DMS 273 (cell line): Measurements from ENCODE around the gene DMXL1.

Experiments used
- DNase-seq: peaks from one replicate; lab custom pipeline; 2025; ENCODE audit not compliant: unreplicated experiment; lab: John Stamatoyannopoulos, UW

Gene DMXL1, protein sequence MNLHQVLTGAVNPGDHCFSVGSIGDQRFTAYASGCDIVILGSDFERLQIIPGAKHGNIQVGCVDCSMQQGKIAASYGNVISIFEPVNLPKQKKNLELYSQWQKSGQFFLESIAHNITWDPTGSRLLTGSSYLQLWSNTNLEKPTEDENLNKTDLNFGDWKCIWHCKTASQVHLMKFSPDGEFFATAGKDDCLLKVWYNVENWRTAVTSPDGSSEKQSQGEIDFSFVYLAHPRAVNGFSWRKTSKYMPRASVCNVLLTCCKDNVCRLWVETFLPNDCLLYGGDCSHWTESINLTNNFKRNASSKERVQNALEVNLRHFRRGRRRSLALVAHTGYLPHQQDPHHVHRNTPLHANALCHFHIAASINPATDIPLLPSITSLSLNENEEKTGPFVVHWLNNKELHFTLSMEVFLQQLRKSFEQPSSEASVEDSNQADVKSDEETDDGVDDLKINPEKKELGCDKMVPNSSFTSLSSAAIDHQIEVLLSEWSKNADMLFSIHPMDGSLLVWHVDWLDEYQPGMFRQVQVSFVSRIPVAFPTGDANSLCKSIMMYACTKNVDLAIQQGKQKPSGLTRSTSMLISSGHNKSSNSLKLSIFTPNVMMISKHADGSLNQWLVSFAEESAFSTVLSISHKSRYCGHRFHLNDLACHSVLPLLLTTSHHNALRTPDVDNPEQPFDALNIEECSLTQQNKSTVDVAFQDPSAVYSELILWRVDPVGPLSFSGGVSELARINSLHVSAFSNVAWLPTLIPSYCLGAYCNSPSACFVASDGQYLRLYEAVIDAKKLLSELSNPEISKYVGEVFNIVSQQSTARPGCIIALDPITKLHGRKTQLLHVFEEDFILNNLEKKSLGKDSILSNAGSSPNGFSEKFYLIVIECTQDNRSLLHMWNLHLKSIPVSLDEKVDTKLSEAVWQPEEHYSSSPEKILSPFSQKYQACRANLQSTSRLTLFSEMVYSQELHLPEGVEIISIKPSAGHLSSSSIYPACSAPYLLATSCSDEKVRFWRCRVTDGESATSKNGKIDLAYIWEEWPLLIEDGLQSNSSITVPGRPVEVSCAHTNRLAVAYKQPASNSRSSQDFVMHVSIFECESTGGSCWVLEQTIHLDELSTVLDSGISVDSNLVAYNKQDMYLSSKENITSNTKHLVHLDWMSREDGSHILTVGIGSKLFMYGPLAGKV (N-terminal part only)

GRCh38 chr5:119070828-119071560 lies at the start of gene DMXL1:
Gene DMXL1 (plus strand): TSS chr5:119071087. CDS start chr5:119071570, 483 bp downstream.
- DNase-seq = peak; percentile 99

DNA sequence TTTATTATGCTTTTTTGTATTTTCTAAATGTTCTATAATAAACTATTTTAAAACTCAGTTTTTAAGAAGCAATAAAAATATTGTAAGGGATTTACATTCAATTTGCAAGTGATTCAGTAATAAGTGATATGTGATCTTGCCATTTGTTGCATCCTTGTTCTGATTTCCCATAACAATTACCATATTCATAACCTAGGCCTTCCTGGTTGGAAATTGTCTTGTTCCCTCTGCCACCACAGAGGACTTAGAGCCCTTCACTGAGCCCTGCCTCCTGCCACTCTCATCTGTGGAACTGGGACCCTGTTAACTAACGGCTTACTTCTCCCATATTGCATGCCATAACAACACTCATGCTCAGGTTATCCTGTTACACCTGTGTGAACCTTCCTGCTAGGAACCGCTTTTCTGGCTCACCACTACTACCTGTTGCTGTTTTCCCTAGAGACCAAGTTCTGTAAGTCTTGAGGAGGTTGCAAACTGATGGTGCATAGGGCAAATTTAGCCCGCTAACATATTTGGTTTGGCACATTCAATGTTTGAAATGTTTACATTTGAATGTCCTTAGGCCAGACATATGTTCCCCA lies 49.6 kb upstream of the DMXL1 start:
- no peak for DNase-seq

DNA sequence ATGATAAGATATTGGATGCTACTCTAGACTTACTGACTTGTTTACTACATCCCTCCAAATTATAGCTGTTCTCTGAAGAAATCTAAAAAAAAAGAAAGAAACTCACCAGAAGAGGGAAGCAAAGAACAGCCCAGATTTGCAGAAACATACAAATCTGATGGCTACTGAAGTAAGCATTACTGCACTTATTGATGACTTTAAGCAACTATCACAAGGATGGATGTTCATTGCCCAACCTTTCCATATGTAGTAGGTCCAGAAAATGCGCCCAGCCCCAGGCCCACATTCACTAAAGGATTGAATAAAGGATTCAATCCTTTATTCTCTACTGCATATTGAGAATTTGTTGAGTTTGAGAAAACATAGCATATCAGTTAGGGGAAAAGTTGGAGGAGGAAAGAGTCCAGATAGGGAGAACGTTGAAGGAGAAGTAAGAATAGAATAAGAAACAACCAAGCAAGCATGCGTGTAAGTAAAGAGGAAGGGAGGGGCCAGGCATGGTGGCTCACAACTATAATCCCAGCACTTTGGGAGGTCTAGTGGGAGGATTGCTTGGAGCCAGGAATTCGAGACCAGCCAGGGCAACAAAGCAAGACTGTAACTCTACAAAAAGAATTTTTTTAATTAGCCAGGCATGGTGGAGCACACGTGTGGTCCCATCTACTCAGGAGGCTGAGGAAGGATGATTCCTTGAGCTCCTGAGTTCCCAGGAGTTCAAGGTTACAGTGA lies 48.7 kb upstream of the DMXL1 start:
- peak; percentile 26 for DNase-seq

DNA sequence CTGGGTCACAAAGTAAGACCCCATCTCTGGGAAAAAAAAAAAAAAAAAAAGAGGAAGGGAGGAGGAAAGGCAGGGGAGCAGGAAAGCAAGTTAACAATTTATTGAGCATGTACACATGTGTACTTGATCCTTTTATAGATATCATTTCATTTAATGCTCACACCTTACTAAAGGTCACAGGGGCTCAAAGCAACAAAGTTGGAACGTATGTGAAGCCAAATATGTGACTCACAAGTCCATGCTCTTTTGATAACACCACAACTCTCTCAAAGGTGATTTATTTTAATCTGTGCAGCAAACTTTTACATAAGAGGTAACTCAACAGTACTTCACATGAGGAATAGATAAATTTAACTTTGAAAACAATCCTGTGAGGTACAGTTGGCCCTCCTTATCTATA lies 48.1 kb upstream of the DMXL1 start:
- DNase-seq = no peak

- no peak for DNase-seq
Observed at GRCh38 chr5:119028575-119028974, 42.3 kb upstream of the DMXL1 start.

- DNase-seq = no peak
Observed at GRCh38 chr5:119031011-119031886, 39.6 kb upstream of the DMXL1 start.

DNA sequence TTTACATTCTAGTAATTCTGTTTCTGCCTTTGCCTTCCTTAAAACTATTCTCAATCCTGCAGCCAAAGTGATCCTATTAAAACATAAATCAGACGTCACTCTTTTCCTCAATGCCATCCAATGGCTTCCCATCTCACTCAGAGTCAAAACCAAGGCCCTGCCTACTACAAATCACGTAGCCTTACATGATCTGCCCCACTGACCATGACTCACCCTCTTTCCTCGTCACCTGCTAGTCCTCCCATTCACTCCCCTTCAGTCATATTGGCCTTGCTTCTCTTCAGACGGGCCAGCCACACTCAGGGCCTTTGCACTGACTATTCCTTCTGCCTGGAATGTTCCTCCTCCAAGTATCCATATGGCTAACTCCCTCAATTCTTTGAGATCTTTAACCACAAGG lies 39.0 kb upstream of the DMXL1 start:
- no peak for DNase-seq

DNA sequence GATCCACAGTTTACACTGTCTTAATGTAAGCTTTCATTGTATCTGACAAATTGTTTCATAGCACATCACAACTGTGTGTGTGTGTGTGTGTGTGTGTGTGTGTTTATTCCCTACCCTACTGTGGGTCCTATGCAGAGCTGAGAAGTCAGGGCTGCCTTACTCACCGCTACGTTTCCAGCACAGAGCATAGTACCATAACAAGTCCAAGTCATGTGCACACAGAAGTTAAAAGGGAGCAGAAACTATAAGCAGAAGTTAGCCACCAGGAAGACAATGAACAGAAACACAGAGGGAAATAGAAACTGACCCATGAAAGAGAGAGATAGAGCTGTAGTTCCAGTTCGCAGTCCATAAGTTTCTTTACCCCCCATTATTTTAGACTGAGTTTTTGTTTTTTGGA lies 38.2 kb upstream of the DMXL1 start:
- no peak for DNase-seq

GRCh38 chr5:119033135-119033534 lies 37.8 kb upstream of the DMXL1 start:
- DNase-seq = no peak

DNA sequence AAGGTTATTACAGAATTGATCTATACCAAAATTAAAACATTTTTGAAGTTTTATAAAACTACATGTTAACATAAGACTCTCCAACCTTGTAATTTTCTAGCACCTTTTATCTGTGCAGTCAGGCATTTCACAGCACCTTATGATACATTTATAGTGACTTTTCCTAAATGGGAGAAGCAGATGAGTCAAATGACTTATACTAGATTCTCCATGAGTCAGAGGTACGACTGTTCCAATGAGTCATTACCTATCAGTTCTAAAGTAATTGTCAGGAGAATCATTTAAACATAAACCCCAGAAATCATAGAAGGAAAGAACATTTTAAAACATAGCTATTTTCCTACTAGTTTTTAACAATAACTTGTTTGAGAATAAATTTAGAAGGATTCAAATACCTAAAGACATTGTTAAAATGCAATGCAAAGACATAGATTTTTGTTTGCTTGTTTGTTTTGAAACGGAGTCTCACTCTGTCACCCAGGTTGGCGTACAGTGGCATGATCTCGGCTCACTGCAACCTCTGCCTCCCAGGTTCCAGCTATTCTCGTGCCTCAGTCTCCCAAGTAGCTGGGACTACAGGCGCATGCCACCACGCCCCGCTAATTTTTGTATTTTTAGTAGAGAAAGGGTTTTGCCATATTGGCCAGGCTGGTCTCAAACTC lies 34.7 kb upstream of the DMXL1 start:
- no peak for DNase-seq

DNA sequence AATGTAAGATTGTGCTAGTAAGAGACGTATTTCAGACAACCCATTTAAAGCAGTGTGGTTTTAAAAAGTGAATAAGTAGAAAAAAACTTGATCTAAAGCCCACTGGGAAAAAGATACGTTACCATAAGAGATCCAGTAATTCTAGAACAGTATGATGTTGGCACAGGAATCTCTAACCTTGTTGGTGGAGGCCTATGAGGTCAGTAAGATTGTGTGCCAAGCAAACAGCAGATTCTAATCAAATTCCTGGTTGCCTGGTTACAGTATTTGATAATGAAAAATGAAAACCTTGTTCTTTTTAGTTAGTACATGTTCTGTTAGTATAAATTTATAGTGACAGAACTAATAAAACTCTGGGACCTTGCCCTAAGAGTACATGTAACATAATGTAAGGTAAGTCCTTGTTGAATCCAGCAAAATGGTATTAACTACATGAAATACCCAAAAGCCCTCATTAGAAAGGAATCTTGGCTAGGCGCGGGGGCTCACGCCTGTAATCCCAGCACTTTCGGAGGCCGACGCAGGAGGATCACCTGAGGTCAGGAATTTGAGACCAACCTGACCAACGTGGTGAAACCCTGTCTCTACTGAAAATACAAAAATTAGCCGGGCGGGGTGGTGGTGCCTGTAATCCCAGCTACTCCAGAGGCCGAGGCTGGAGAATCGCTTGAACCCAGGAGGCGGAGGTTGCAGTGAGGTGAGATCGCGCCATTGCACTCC lies 33.2 kb upstream of the DMXL1 start:
- DNase-seq = no peak

GRCh38 chr5:119048246-119048645 lies 22.6 kb upstream of the DMXL1 start:
- DNase-seq = no peak

- DNase-seq = no peak
Observed at GRCh38 chr5:119049824-119050449, 20.9 kb upstream of the DMXL1 start.

DNA sequence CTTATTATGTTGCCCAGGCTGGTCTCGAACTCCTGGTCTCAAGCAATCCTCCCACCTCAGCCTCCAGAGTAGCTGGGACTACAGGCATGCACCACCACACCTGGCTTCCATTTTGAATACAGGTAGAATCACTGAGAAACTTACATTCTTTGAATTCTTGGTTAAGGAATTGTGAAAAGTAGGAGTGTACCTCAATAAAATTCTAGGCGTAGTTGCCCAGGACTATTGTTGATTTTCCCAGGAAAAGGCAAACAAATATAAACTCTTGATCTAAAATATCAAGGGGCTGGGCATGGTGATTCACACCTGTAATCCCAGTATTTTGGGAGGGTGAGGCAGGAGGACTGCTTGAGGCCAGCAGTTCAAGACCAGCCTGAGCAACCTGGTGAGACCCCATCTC lies 16.8 kb upstream of the DMXL1 start:
- no peak for DNase-seq

- DNase-seq = no peak
Observed at GRCh38 chr5:119055294-119055693, 15.6 kb upstream of the DMXL1 start.

GRCh38 chr5:119058979-119059529 lies 11.8 kb upstream of the DMXL1 start:
- DNase-seq = no peak

GRCh38 chr5:119059740-119060255 lies 11.1 kb upstream of the DMXL1 start:
- DNase-seq = no peak
